Measurements from ENCODE around the gene CD6. TPM values are rescaled to one million over a fixed set of nuclear protein-coding genes. Genes with fewer than 3 reads are reported as not detected.

The CD6 gene
- total RNA-seq, 1 experiment from 2014 or later: 1.4 TPM

GRCh38 chr11:60947700-60948099 is 23.8 kb upstream of the CD6 start (continued):
- TF ChIP-seq CTCF (IDR thresholded peaks at IDR 0.05 in 2 of 3, conservative IDR thresholded peaks at IDR 0.05 in 1 of 3; ENCODE audit: borderline replicate concordance in 1 of 3, insufficient read depth in 1 of 3, low read depth in 2 of 3, low read length in 2 of 3): no peak

- Histone ChIP-seq H3K9me3 (ENCODE audit: control insufficient read depth in 1 of 2, insufficient read depth in 1 of 2, low read depth in 1 of 2, low read length in 2 of 2) (no peaks in the 10 kb centered on the region), H3K79me2 (ENCODE audit: insufficient read depth, low read length) (no peaks in the 10 kb centered on the region), H2AFZ (ENCODE audit: low read depth, low read length, poor library complexity, severe bottlenecking) (no peak overlapping the region), H3K9ac (ENCODE audit: low read length) (no peak overlapping the region), H3K27ac (ENCODE audit: low read depth, low read length) (no peak overlapping the region), H3K27me3 (ENCODE audit: insufficient read depth, low read length) (no peaks in the 10 kb centered on the region), H3K4me1 (ENCODE audit: control insufficient read depth in 1 of 2, insufficient read depth in 2 of 2, low read length in 2 of 2) (no peaks in the 10 kb centered on the region), H3K9me2 (ENCODE audit: insufficient read depth) (no peaks in the 10 kb centered on the region), H3K4me3 (replicated peaks in 1 of 2; ENCODE audit: low read depth in 1 of 2, low read length in 2 of 2) (no peak overlapping the region), H3K4me2 (ENCODE audit: low read length) (no peak overlapping the region), H4K20me1 (ENCODE audit: insufficient read depth) (no peaks in the 10 kb centered on the region), H3K36me3 (ENCODE audit: control insufficient read depth in 1 of 2, insufficient read depth in 2 of 2, low read length in 2 of 2) (no peaks in the 10 kb centered on the region)
- ChIA-PET CTCF (interaction anchor here (0.7 kb wide), 1 partner anchor 49 kb away, joined by 3 read pairs; no protein-coding TSS in a partner anchor), RAD21 (ENCODE audit: low non-redundant PET in 1 of 2, low total read pairs in 2 of 2, uncharacterized antibody in 2 of 2, unreplicated experiment in 2 of 2) (no interaction called here), POLR2A (no interaction called here)
- intact Hi-C loops (cut with micrococcal nuclease): no loop called here
- BruUV-seq (replicated peaks): no TSS peak
- DNase-seq (ENCODE audit: low read depth, low spot score) (no peak), ATAC-seq (no peak)
- TF ChIP-seq SIN3A (IDR thresholded peaks at IDR 0.05; ENCODE audit: low read depth): no peak
- no peak for TF ChIP-seq ATF3 (IDR thresholded peaks at IDR 0.05)
- TF ChIP-seq FOSL1 (IDR thresholded peaks at IDR 0.05; ENCODE audit: low read depth): no peak
- TF ChIP-seq JUND (IDR thresholded peaks at IDR 0.05): no peak
- TF ChIP-seq SP1 (IDR thresholded peaks at IDR 0.05; ENCODE audit: low read depth): no peak
- TF ChIP-seq REST (IDR thresholded peaks at IDR 0.05; ENCODE audit: low read depth): no peak
- no peak for TF ChIP-seq POLR2AphosphoS5 (IDR thresholded peaks at IDR 0.05; ENCODE audit: low read depth, low read length)
- no peak for TF ChIP-seq ZNF274 (IDR thresholded peaks at IDR 0.05; ENCODE audit: low read depth, low read length)
- TF ChIP-seq YY1 (IDR thresholded peaks at IDR 0.05; ENCODE audit: extremely low read depth, insufficient replicate concordance, low read depth, low read length): no peak
- TF ChIP-seq POLR2A (IDR thresholded peaks at IDR 0.05; ENCODE audit: borderline replicate concordance, extremely low read depth, insufficient read depth, insufficient read length): no peak
- TF ChIP-seq EGR1 (IDR thresholded peaks at IDR 0.05; ENCODE audit: low read depth): no peak
- no peak for TF ChIP-seq ZFX (IDR thresholded peaks at IDR 0.05)
- no peak for TF ChIP-seq ELF1 (IDR thresholded peaks at IDR 0.05; ENCODE audit: borderline replicate concordance, low read depth)
- no peak for TF ChIP-seq MAX (IDR thresholded peaks at IDR 0.05)
These were observed 23.2 kb upstream of the CD6 start for GRCh38 chr11:60948250-60948649.

Measured in HCT116 (cell line).